GM18511 (cell line): ENCODE results near the gene CFAP46.
"Not testable (repeated sequence)": the region's sequence is repeated elsewhere in the genome, so short reads cannot be mapped to it uniquely, and the experiment has no call there.

Source experiments
- ATAC-seq: cut with Tn5 transposase; IDR thresholded peaks from one replicate; pipeline ENCODE4 v1.9.1; 2021; ENCODE audit warnings: mild to moderate bottlenecking, moderate library complexity; ENCODE audit not compliant: unreplicated experiment

CFAP46 gene

GRCh38 chr10:132834891-132835847 lies 107.2 kb downstream of the CFAP46 start:
- ATAC-seq: no peak

GRCh38 chr10:132834311-132834761 lies 108.0 kb downstream of the CFAP46 start:
- ATAC-seq: no peak

- no peak for ATAC-seq
Measured at GRCh38 chr10:132833421-132834111, 108.8 kb downstream of the CFAP46 start.

- ATAC-seq: no peak
Measured at GRCh38 chr10:132832186-132832969, 110.0 kb downstream of the CFAP46 start.

GRCh38 chr10:132829403-132829802 lies 113.0 kb downstream of the CFAP46 start:
- no peak for ATAC-seq

GRCh38 chr10:132828681-132829080 lies 113.7 kb downstream of the CFAP46 start:
- ATAC-seq: no peak

GRCh38 chr10:132827861-132828539 lies 114.4 kb downstream of the CFAP46 start:
- ATAC-seq: no peak

- ATAC-seq: no peak
Measured at GRCh38 chr10:132827423-132827789, 115.0 kb downstream of the CFAP46 start.

GRCh38 chr10:132826524-132827422 lies 115.6 kb downstream of the CFAP46 start:
- no peak for ATAC-seq

- not testable (repeated sequence) for ATAC-seq
Measured at GRCh38 chr10:132825783-132826523, 116.4 kb downstream of the CFAP46 start.

GRCh38 chr10:132820056-132820455 lies 122.3 kb downstream of the CFAP46 start:
- no peak for ATAC-seq

GRCh38 chr10:132817701-132818211 lies 124.6 kb downstream of the CFAP46 start:
- ATAC-seq: no peak

- ATAC-seq: no peak
Measured at GRCh38 chr10:132816718-132817117, 125.7 kb downstream of the CFAP46 start.

- ATAC-seq: no peak
Measured at GRCh38 chr10:132815168-132815857, 127.1 kb downstream of the CFAP46 start.

- ATAC-seq: no peak
Measured at GRCh38 chr10:132814469-132814856, 127.9 kb downstream of the CFAP46 start.

- no peak for ATAC-seq
Measured at GRCh38 chr10:132813560-132814468, 128.6 kb downstream of the CFAP46 start.

- no peak for ATAC-seq
Measured at GRCh38 chr10:132813001-132813401, 129.4 kb downstream of the CFAP46 start.
